A549 (cell line): ENCODE results near the gene NEK4.

Experiments
- CEBPB ChIP-seq, 2 experiments: fragments of >200 bp in 1 of 2; sonication (Bioruptor Twin) in 1 of 2; formaldehyde crosslinking in 1 of 2; IDR thresholded peaks; 2 replicates each; pipeline ENCODE4 v1.6.1; 2012 to 2016
- CTCF ChIP-seq: fragments of >200 bp; sonication (Bioruptor Twin); formaldehyde crosslinking; IDR thresholded peaks from 3 replicates; pipeline ENCODE4 v1.5.1; 2016
- ELK1 ChIP-seq: fragments of 150-350 bp; IDR thresholded peaks from 2 replicates; pipeline ENCODE4 v1.6.1; 2014; ENCODE audit warnings: low read depth, mild to moderate bottlenecking, low read length
- HDAC2 ChIP-seq: fragments of 200-600 bp; sonication (generic); IDR thresholded peaks from 2 replicates; pipeline ENCODE4 v1.6.1; 2016
- HMGXB4 ChIP-seq: fragments of 250-450 bp; sonication (Bioruptor Pico); IDR thresholded peaks from 2 replicates; pipeline ENCODE4 v1.5.0; 2021; ENCODE audit warnings: mild to moderate bottlenecking, moderate library complexity, borderline replicate concordance
- MAX ChIP-seq: IDR thresholded peaks from 2 replicates; pipeline ENCODE4 v1.6.1; 2012
- NFE2L2 ChIP-seq: fragments of 150-350 bp; conservative IDR thresholded peaks from 2 replicates; pipeline ENCODE4 v1.6.1; 2014; ENCODE audit warnings: low read length
- PBX3 ChIP-seq: IDR thresholded peaks from 2 replicates; pipeline ENCODE4 v1.6.1; 2012
- POLR2A ChIP-seq: IDR thresholded peaks from 2 replicates; pipeline ENCODE4 v1.6.1; 2012; ENCODE audit warnings: mild to moderate bottlenecking, low read length
- RAD21 ChIP-seq, 2 experiments: fragments of >200 bp in 1 of 2; sonication (Bioruptor Twin) in 1 of 2; formaldehyde crosslinking in 1 of 2; IDR thresholded peaks in 1 of 2; conservative IDR thresholded peaks in 1 of 2; 2 replicates in 1 of 2; 3 replicates in 1 of 2; pipeline ENCODE4 v1.6.1; 2012 to 2018; ENCODE audit warnings: inconsistent platforms in 1 of 2
- REST ChIP-seq: fragments of 200-600 bp; sonication (generic); IDR thresholded peaks from 2 replicates; pipeline ENCODE4 v1.6.1; 2016; ENCODE audit warnings: antibody characterized with exemption, mild to moderate bottlenecking, moderate library complexity
- RFX5 ChIP-seq: fragments of 450-650 bp; IDR thresholded peaks from 2 replicates; pipeline ENCODE4 v1.7.1; 2014; ENCODE audit warnings: antibody characterized with exemption, mild to moderate bottlenecking, moderate library complexity
- TP53 ChIP-seq: fragments of 250-450 bp; sonication (Bioruptor Pico); IDR thresholded peaks from 2 replicates; pipeline ENCODE4 v1.5.0; 2021; ENCODE audit warnings: mild to moderate bottlenecking, moderate library complexity
- USF2 ChIP-seq: fragments of 450-650 bp; IDR thresholded peaks from 2 replicates; pipeline ENCODE4 v1.6.1; 2014; ENCODE audit warnings: antibody characterized with exemption

GRCh38 chr3:52683611-52684010 is 87.1 kb downstream of the NEK4 start:
- no peak for TF ChIP-seq TP53 (CRISPR knock-in tag)
- no peak for TF ChIP-seq CTCF
- no peak for TF ChIP-seq POLR2A
- no peak for TF ChIP-seq USF2
- no peak for TF ChIP-seq PBX3
- no peak for TF ChIP-seq HMGXB4 (CRISPR knock-in tag)
- TF ChIP-seq CEBPB (IDR thresholded peaks at IDR 0.05): no peak
- no peak for TF ChIP-seq MAX
- TF ChIP-seq RFX5: no peak
- no peak for TF ChIP-seq RAD21 (conservative IDR thresholded peaks at IDR 0.05 in 1 of 2, IDR thresholded peaks at IDR 0.05 in 1 of 2)
- TF ChIP-seq HDAC2: no peak
- TF ChIP-seq NFE2L2: no peak
- no peak for TF ChIP-seq ELK1
- no peak for TF ChIP-seq REST
